ENCODE data around the gene DNAH14. TPM values are rescaled to one million over a fixed set of nuclear protein-coding genes. Genes with fewer than 3 reads are reported as not detected.
A peak's percentile ranks its signal among the peaks of the same experiment; 100 is the strongest.

The DNAH14 gene
- total RNA-seq, 2 donors from 2014 or later = 16.9 to 33.3 TPM

- peak in 3 of 4 donors; percentile 58 to 68 (median 59) for DNase-seq
- Histone ChIP-seq H3K4me1 (peaks cover 54% of the 10 kb centered on the region), H3K27ac (peak overlapping the region; percentile 20 to 78 (median 70)), H3K4me3 (no peak overlapping the region), H3K27me3 (no peaks in the 10 kb centered on the region), H3K9me3 (no peaks in the 10 kb centered on the region), H3K36me3 (replicated peaks in 1 of 2; ENCODE audit: insufficient read depth in 1 of 2, low read depth in 2 of 2) (no peaks in the 10 kb centered on the region)
- WGBS, 2 donors = 16 to 39% methylated on average over 4 of the region's 4 CpGs
- peak; percentile 33 for ATAC-seq
- TF ChIP-seq CTCF (IDR thresholded peaks at IDR 0.05) = no peak
- no peak for TF ChIP-seq POLR2A (IDR thresholded peaks at IDR 0.05)
- intact Hi-C loops (cut with DNase I) = loop anchor here (10.0 kb wide), 1 partner anchor 126 kb away; no protein-coding TSS in a partner anchor
Measured at GRCh38 chr1:225440380-225441221, 511.1 kb downstream of the DNAH14 start.

GRCh38 chr1:225441314-225442122 is 512.0 kb downstream of the DNAH14 start:
- peaks cover 62% of the 10 kb centered on the region for H3K4me1 ChIP-seq
- no peaks in the 10 kb centered on the region for H3K9me3 ChIP-seq
- ATAC-seq (peak; percentile 77), DNase-seq (peak; percentile 58 to 66 (median 62))
- H3K27ac ChIP-seq = peak overlapping the region; percentile 20 to 78 (median 70)
- intact Hi-C loops (cut with DNase I) = loop anchor here (10.0 kb wide), 1 partner anchor 127 kb away; no protein-coding TSS in a partner anchor
- no peaks in the 10 kb centered on the region for H3K27me3 ChIP-seq
- no peaks in the 10 kb centered on the region for H3K36me3 ChIP-seq (replicated peaks in 1 of 2; ENCODE audit: insufficient read depth in 1 of 2, low read depth in 2 of 2)
- peak; percentile 24 to 74 (median 68) for TF ChIP-seq CTCF (IDR thresholded peaks at IDR 0.05)
- TF ChIP-seq POLR2A (IDR thresholded peaks at IDR 0.05) = no peak
- WGBS, 2 donors = 26 to 29% methylated on average over 8 to 9 of the region's 9 CpGs
- no peak overlapping the region for H3K4me3 ChIP-seq

GRCh38 chr1:225442123-225442505 is 512.6 kb downstream of the DNAH14 start:
- H3K4me3 ChIP-seq = no peak overlapping the region
- DNase-seq = no peak
- TF ChIP-seq CTCF (IDR thresholded peaks at IDR 0.05) (no peak), POLR2A (IDR thresholded peaks at IDR 0.05) (no peak)
- ATAC-seq = no peak
- peaks cover 62% of the 10 kb centered on the region for H3K4me1 ChIP-seq
- peak overlapping the region; percentile 50 to 78 (median 70) for H3K27ac ChIP-seq
- no peaks in the 10 kb centered on the region for H3K27me3 ChIP-seq
- no peaks in the 10 kb centered on the region for H3K36me3 ChIP-seq (replicated peaks in 1 of 2; ENCODE audit: insufficient read depth in 1 of 2, low read depth in 2 of 2)
- intact Hi-C loops (cut with DNase I) = loop anchor here (10.0 kb wide), 1 partner anchor 127 kb away; no protein-coding TSS in a partner anchor
- no peaks in the 10 kb centered on the region for H3K9me3 ChIP-seq
- WGBS, 2 donors = 50 to 59% methylated on average over 3 of the region's 3 CpGs

GRCh38 chr1:225445639-225446594 is 516.4 kb downstream of the DNAH14 start:
- TF ChIP-seq CTCF (IDR thresholded peaks at IDR 0.05) (no peak), POLR2A (IDR thresholded peaks at IDR 0.05) (no peak)
- intact Hi-C loops (cut with DNase I) = loop anchor here (10.0 kb wide), 1 partner anchor 131 kb away; no protein-coding TSS in a partner anchor
- WGBS, 2 donors = 69 to 72% methylated on average over 9 of the region's 9 CpGs
- Histone ChIP-seq H3K27me3 (no peaks in the 10 kb centered on the region), H3K4me1 (peaks cover 49% of the 10 kb centered on the region), H3K4me3 (no peak overlapping the region), H3K36me3 (replicated peaks in 1 of 2; ENCODE audit: insufficient read depth in 1 of 2, low read depth in 2 of 2) (no peaks in the 10 kb centered on the region), H3K9me3 (no peaks in the 10 kb centered on the region), H3K27ac (peak overlapping the region in 3 of 4 donors; percentile 28 to 70 (median 61))
- DNase-seq (no peak), ATAC-seq (no peak)

All from body of pancreas (tissue), 4 donors.